OCI-M1 (cell line): ENCODE measurements around the gene WBP2NL.

ENCODE experiments used
- DNase-seq: peaks from one replicate; lab custom pipeline; 2025; lab: John Stamatoyannopoulos, UW

Gene WBP2NL

DNA sequence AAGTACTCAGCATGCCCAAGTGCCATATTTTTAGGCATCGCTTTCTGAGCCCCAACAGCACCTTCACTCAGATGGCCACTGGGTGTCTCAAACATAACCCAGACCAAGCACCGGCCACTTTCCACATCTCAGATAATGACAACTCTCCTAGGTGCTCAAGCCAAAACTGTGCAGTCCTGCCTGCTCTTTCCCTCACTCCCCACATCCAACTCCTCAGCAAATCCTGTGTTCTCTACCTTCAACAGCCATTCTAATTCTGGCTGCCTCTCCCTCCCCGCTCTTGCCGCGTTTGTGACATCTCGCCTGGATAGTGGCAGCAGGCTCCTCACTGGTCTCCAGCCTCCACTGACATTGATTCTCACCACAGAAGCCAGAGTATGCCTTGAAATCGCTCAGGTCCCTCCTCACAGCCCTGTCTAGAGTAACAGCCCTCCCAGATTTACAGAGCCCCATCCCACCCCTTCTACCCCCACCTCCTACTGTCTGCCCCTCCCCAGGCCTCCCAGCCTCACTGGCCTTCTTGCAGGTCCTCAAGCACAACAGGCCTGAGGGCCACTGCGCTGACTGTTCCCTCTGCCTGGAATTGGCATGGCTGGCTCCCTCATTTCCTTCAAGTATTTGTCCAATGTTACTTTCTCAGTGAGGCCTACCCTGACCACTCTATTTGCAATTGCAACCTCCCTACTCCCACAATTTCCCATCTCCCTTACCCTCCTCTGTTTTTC is 74.2 kb downstream of the WBP2NL start:
- DNase-seq = no peak

DNA sequence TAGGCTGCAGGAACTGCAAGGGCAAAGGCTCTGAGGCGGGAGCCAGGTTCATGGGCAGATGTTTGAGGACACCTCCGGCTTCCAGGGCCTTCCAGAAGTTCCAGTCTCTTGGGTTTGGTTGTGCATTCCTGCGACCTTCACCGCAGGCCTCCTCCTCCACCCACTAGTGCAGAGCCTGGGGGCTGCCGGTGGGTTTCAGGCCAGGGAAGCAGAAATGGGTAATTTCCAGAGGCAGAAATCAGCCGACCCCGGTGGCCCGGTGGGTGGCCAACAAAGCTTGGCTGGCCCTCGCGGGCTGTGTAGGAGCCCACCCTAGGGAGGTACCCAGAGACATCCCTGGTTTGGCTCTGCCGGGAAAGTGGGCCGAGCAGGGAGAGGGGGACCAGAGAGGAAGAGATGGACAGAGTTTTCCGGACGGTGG is 75.0 kb downstream of the WBP2NL start:
- DNase-seq = no peak

DNA sequence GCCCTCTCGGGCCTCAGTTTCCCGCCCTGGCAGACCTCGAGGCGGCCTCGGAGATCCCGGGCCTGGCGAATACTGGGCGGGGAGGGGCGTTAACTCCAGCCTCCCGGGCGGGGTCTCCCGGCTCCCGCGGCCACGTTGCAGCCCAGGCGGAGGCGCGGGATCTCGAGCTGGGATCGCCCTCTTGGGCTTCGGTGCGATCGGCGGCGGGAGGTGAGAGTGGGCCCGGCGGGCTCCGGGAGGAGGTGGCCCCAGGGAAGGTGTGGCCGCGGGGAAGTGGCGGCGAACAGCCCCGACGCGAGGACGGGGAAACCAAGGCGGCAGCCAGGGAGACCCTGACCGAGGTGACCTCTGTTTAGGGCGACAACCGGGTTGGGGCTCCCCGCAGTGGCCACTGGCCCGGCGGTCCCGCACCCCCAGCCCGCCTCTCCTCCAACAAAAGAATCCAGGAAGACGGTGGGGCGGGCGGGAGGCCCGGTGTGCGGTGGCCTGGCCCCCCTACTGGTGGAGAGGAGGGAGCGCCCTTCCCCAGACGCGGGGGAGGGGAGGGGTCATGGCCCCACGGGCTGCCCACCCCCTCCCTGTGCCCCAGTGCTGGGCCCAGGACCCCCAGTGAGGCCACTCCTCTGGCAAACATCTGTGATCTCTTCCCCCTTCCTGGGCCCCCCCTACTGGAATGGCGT is 75.7 kb downstream of the WBP2NL start, which contains the start of gene PHETA2:
PHETA2 (plus strand) TSS at position 117 of the 680 bp plus-strand sequence. CDS start 3,046 bp downstream, outside the sequence.
- no peak for DNase-seq

DNA sequence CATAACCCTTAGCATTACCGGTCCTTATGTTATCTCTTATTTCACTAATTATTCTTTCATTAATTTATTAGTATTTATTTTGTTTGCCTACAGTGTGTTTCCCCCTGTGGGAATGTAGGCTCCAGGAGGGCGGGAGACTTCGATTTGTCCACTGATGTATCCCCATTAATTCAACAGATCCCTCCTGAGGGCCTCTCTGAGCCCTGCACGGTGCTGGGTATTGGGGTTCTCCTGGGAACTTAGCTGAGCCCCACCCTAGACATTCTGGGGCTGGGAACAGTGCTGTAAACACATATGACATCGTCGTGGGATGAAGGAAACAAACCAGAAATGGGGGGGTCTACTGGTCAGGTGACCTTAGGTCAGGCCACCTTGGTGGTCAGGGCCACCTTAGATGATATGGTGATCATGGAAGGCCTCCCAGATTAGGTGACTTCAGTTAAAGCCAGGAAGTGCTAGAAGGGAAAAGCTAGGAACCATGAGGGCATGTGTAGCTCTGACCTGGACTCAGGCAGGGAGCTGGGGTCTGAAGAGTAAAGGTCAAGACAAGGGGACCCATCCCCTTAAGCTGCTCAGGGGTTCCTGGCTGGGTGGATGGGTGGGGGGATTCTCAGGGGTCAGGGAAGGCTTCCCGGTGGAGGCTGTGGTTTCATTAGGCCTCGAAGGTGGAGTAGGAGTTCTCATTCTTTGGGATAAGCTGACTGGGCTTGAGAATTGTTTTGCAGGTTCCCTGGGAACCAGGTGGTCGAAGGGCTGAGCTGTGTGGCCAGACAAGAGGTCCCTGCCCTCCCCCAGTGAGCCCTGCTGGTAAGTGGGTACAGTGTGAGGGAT is 76.5 kb downstream of the WBP2NL start:
- no peak for DNase-seq

DNA sequence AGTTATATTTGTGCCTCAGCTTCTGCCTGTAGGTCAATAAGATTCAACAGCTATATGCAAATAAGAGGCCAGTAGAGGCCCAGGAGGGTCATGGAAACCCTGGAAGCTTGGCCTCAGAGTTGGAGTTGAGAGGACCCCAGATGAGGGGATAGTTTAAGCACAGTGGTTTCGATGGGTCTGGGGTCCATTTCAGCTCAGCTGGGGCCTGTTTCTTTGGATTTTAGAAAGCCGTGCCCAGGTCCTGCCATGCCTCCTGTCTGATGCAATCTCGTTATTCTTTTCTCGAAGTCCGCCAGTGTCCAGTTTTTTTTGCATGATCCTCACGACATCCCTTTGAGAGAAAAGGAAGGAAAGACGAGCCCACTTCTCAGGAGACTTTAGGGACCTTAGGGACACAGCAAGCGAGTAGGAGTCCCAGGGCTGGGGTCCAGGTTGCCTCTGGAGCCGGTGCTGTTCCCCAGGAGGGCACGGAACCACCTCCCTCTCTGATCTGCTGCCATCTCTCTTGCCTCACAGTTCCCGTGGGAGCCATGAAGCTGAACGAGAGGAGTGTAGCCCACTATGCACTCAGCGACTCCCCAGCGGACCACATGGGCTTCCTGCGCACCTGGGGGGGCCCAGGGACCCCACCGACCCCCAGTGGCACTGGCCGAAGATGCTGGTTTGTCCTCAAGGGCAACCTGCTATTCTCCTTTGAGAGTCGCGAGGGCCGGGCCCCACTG is 78.3 kb downstream of the WBP2NL start:
- no peak for DNase-seq

DNA sequence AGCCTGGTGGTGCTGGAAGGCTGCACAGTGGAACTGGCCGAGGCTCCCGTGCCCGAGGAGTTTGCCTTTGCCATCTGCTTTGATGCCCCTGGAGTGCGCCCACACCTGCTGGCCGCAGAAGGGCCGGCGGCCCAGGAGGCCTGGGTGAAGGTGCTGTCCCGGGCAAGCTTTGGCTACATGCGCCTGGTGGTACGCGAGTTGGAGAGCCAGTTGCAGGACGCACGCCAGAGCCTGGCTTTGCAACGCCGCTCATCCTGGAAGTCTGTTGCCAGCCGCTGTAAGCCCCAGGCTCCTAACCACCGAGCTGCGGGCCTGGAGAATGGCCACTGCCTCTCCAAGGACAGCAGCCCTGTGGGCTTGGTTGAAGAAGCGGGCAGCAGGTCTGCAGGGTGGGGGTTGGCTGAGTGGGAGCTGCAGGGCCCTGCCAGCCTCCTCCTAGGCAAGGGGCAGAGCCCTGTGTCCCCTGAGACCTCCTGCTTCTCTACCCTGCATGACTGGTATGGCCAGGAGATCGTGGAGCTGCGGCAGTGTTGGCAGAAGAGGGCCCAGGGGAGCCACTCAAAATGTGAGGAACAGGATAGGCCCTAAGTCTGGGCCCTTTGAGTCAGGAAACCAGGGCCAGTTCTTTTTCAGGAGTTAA is 79.0 kb downstream of the WBP2NL start:
- no peak for DNase-seq
